GM20431 (cell line): ENCODE results near the gene S100A2.

ENCODE experiments used
- in situ Hi-C: fragments of 300-500 bp; cut with MseI, MboI; formaldehyde crosslinking; loops from one replicate; pipeline ENCODE4 v1.15.0; 2020; ENCODE audit warnings: low sequenced_read_pairs; ENCODE audit not compliant: unreplicated experiment

The S100A2 gene

GRCh38 chr1:153513666-153514065 lies 52.0 kb downstream of the S100A2 start:
- in situ Hi-C loops = loop anchor here (5.0 kb wide), 1 partner anchor 54 kb away; the partner anchor contains the start of gene S100A2

DNA sequence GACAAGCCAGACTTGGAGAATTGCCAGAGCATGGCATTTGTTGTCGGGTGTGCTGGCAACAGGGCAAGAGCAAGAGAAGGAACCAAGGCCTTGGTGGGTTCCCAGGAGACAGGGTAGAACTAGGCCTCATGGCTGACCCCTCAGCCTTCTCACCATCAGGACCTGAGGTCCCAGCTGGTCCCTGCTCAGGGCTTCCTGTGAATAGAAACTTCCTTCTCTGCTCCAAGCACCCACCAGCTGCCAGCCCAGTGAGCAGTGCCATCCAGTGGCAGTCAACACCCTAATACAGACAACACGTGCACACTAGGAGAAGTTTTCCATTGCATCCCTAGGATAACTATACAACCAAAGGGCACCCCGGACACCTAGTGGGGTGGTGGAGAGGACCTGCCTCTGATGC lies 52.6 kb downstream of the S100A2 start:
- in situ Hi-C loops = loop anchor here (5.0 kb wide), 1 partner anchor 54 kb away; the partner anchor contains the start of gene S100A2
